ENCODE results near the gene LEAP2. TPM values are rescaled to one million over a fixed set of nuclear protein-coding genes. Genes with fewer than 3 reads are reported as not detected.

The LEAP2 gene
- total and polyA plus RNA-seq, 10 of the 15 experiments (the other 5 are each of a cell fraction or from before 2014, with no cell fraction given): 1.9 to 8.8 (median 2.3) TPM

DNA sequence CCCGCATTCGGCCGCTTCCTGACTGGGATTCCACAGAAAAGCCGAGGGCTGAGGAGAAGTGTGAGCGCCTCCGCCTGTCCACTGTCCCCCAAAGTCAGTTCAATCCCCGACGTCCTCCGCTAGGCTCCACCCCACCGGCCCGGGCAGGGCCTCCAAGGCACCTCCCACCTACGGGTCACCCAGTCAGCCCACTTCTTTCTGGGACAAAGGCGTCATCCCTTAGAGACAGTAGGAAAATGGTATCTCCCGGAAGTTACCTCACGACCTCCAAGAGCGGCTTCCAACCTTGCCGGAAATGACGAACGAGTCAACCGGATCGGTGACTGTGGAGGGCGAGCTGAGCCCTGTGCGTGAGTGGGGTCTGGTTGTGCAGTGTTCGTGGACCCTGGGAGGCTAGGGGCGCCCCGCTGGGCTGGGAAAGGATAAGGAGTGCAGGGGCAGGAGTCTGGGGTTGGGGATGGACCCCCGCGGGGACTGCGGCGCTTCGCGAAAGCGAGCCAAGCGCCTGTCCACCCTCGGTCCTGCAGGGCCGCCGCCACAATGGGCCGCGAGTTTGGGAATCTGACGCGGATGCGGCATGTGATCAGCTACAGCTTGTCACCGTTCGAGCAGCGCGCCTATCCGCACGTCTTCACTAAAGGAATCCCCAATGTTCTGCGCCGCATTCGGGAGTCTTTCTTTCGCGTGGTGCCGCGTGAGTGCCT is 7.0 kb upstream of the LEAP2 start, which contains the start of the genes GDF9 and UQCRQ (continued):
- TF ChIP-seq, protein P1, sequence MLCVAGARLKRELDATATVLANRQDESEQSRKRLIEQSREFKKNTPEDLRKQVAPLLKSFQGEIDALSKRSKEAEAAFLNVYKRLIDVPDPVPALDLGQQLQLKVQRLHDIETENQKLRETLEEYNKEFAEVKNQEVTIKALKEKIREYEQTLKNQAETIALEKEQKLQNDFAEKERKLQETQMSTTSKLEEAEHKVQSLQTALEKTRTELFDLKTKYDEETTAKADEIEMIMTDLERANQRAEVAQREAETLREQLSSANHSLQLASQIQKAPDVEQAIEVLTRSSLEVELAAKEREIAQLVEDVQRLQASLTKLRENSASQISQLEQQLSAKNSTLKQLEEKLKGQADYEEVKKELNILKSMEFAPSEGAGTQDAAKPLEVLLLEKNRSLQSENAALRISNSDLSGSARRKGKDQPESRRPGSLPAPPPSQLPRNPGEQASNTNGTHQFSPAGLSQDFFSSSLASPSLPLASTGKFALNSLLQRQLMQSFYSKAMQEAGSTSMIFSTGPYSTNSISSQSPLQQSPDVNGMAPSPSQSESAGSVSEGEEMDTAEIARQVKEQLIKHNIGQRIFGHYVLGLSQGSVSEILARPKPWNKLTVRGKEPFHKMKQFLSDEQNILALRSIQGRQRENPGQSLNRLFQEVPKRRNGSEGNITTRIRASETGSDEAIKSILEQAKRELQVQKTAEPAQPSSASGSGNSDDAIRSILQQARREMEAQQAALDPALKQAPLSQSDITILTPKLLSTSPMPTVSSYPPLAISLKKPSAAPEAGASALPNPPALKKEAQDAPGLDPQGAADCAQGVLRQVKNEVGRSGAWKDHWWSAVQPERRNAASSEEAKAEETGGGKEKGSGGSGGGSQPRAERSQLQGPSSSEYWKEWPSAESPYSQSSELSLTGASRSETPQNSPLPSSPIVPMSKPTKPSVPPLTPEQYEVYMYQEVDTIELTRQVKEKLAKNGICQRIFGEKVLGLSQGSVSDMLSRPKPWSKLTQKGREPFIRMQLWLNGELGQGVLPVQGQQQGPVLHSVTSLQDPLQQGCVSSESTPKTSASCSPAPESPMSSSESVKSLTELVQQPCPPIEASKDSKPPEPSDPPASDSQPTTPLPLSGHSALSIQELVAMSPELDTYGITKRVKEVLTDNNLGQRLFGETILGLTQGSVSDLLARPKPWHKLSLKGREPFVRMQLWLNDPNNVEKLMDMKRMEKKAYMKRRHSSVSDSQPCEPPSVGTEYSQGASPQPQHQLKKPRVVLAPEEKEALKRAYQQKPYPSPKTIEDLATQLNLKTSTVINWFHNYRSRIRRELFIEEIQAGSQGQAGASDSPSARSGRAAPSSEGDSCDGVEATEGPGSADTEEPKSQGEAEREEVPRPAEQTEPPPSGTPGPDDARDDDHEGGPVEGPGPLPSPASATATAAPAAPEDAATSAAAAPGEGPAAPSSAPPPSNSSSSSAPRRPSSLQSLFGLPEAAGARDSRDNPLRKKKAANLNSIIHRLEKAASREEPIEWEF (IDR thresholded peaks at IDR 0.05; ENCODE audit: insufficient replicate concordance, low read depth, low read length): no peak
- TF ChIP-seq, protein P2, sequence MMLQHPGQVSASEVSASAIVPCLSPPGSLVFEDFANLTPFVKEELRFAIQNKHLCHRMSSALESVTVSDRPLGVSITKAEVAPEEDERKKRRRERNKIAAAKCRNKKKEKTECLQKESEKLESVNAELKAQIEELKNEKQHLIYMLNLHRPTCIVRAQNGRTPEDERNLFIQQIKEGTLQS (IDR thresholded peaks at IDR 0.05; ENCODE audit: borderline replicate concordance, extremely low read depth, low read depth, low read length): no peak
- TF ChIP-seq NFIC (IDR thresholded peaks at IDR 0.05; ENCODE audit: low read depth, low read length) (no peak), JUNB (IDR thresholded peaks at IDR 0.05) (no peak), LARP7 (IDR thresholded peaks at IDR 0.05) (peak; percentile 72; the same call in 1 of the 2 replicates), PAX8 (IDR thresholded peaks at IDR 0.05) (no peak), CBX3 (IDR thresholded peaks at IDR 0.05; ENCODE audit: borderline replicate concordance, low read depth) (no peak), IRF4 (IDR thresholded peaks at IDR 0.05; ENCODE audit: low read depth, low read length) (0 out of 2 replicates have a peak, but pooled peaks have one; percentile 9), MEF2B (IDR thresholded peaks at IDR 0.05; ENCODE audit: partially characterized antibody, poor library complexity, severe bottlenecking) (no peak), MEF2A (IDR thresholded peaks at IDR 0.05; ENCODE audit: insufficient read depth, low read depth, low read length) (0 out of 2 replicates have a peak, but pooled peaks have one; percentile 37)
- TF ChIP-seq, protein P3, sequence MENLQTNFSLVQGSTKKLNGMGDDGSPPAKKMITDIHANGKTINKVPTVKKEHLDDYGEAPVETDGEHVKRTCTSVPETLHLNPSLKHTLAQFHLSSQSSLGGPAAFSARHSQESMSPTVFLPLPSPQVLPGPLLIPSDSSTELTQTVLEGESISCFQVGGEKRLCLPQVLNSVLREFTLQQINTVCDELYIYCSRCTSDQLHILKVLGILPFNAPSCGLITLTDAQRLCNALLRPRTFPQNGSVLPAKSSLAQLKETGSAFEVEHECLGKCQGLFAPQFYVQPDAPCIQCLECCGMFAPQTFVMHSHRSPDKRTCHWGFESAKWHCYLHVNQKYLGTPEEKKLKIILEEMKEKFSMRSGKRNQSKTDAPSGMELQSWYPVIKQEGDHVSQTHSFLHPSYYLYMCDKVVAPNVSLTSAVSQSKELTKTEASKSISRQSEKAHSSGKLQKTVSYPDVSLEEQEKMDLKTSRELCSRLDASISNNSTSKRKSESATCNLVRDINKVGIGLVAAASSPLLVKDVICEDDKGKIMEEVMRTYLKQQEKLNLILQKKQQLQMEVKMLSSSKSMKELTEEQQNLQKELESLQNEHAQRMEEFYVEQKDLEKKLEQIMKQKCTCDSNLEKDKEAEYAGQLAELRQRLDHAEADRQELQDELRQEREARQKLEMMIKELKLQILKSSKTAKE (IDR thresholded peaks at IDR 0.05; ENCODE audit: low read depth, poor library complexity, severe bottlenecking): peak; percentile 73
- TF ChIP-seq, protein P4, sequence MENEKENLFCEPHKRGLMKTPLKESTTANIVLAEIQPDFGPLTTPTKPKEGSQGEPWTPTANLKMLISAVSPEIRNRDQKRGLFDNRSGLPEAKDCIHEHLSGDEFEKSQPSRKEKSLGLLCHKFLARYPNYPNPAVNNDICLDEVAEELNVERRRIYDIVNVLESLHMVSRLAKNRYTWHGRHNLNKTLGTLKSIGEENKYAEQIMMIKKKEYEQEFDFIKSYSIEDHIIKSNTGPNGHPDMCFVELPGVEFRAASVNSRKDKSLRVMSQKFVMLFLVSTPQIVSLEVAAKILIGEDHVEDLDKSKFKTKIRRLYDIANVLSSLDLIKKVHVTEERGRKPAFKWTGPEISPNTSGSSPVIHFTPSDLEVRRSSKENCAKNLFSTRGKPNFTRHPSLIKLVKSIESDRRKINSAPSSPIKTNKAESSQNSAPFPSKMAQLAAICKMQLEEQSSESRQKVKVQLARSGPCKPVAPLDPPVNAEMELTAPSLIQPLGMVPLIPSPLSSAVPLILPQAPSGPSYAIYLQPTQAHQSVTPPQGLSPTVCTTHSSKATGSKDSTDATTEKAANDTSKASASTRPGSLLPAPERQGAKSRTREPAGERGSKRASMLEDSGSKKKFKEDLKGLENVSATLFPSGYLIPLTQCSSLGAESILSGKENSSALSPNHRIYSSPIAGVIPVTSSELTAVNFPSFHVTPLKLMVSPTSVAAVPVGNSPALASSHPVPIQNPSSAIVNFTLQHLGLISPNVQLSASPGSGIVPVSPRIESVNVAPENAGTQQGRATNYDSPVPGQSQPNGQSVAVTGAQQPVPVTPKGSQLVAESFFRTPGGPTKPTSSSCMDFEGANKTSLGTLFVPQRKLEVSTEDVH (IDR thresholded peaks at IDR 0.05; ENCODE audit: low read depth, partially characterized antibody): peak; percentile 81
- TF ChIP-seq, protein P5, sequence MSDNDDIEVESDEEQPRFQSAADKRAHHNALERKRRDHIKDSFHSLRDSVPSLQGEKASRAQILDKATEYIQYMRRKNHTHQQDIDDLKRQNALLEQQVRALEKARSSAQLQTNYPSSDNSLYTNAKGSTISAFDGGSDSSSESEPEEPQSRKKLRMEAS (IDR thresholded peaks at IDR 0.05; ENCODE audit: low read depth, low read length): no peak

All from GM12878 (cell line).